ENCODE data around the gene TXNDC16.

TXNDC16 gene

DNA sequence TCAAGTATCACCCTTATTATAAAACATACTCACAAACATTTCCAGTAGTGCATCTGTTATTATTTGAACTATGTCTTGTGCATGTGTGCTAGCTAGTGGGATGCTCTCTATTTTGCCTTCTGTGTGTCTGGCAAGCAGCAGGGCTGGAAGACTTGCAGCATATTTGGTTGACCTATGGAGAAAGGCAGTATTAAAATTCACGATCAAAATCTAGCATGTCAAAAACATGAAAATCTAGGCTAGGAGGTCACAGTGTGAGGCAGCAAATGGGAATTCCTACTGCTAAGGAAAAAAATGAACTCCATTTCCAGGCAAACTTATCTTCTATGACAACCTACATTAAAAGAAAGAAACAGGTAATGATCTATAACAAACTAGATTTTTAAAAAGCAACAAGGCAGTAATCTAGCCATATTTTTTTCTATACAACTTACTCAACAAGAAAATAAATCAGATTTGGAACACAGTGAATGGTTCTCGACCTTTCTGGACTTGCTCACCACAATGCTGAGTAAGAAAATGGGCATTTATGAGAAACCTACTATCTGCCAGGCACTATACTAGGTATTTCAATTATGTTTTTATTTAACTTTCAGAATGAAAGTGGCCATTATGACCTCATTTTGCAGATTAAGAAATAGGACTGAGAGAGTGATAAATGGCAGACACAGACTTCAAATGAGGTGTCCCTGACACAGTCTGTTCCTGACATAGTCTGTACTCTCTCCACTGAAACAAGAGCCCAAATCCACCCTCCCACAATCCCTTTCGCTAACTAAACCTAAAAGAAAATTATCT, 96.8 kb downstream of the TXNDC16 start:
- DNase-seq (ENCODE audit: low spot score): no peak

DNA sequence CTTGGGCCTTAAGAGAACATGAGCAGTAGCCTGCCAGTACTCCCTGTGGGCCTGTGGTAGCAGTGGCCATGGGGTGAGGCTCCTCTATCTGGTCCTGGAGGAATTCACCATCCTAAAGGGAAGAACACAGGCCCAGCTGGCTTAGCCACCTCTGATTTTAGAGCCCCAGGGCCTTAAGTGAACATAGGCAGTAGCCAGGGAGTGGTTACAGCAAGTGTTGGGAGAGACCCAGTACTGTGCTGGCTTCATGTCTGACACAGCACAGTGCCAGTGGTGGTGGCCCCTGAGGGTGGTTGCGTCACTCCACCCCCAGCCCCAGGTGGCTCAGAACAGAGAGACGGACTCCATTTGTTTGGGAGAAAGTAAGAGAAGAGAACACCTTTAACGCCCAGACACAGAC, 105.1 kb downstream of the TXNDC16 start:
- DNase-seq (ENCODE audit: low spot score): no peak

DNA sequence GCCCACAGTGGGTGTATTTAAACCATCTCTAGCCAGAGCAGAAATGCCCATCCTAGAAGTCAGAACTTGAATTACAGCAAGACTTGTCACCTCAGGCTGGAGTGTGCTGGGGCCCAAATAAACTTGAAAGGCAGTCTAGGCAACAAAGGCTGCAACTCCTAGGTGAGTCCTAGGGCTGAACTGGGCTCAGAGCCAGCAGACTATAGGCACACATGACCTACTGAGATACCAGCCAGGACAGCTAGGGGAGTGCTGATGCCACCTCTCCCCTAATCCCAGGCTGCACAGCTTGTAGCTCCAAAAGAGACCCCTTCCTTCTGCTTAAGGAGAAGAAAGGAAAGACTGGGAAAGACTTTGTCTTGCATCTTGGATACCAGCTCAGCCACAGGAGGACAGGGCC, 106.0 kb downstream of the TXNDC16 start:
- no peak for DNase-seq (ENCODE audit: low spot score)

GRCh38 chr14:52443506-52443905, 108.8 kb downstream of the TXNDC16 start:
- DNase-seq (ENCODE audit: low spot score): no peak

- DNase-seq (ENCODE audit: low spot score): no peak
Measured at GRCh38 chr14:52442602-52443001, 109.7 kb downstream of the TXNDC16 start.

DNA sequence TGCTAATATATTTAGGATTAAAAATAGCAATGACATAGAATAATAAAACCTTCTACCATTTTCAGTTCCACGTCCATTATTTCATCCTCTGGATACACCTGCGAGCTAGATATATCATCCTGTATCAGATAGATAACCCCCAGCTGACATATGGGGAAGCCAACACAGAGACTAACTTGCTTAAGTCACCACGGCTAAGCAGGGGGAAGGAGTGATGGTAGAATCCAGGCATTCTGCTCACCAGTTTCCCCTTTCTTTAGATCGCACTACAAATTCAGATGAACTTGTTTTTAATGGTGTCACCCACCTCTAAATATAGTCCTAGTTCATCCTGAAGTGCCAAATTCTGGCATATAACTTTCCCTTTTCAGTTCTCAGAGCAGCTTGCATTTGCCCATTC, 110.1 kb downstream of the TXNDC16 start:
- no peak for DNase-seq (ENCODE audit: low spot score)

DNA sequence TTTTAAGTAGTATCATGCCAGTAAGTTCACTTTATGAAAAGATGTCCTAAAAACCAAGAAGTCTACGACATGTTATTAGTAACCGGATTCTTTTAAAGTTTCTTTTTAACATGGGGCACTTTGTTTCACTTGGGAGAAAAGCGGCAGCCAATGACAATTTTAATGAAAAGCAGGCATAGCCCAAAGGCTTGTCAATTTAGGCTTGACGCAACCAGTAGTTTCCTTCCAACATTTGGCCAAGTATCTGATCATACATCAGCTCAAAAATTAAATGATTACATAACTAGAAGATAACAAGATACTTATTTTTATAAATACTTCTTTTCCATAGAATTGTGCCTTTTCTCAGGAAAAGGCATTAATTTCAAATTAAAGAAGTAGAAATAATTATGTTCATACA, 112.8 kb downstream of the TXNDC16 start:
- DNase-seq (ENCODE audit: low spot score): no peak

GRCh38 chr14:52434955-52435354, 117.3 kb downstream of the TXNDC16 start:
- DNase-seq (ENCODE audit: low spot score): no peak

- DNase-seq (ENCODE audit: low spot score): no peak
Measured at GRCh38 chr14:52430474-52430873, 121.8 kb downstream of the TXNDC16 start.

GRCh38 chr14:52429451-52429850, 122.9 kb downstream of the TXNDC16 start:
- no peak for DNase-seq (ENCODE audit: low spot score)

GRCh38 chr14:52427460-52427859, 124.8 kb downstream of the TXNDC16 start:
- DNase-seq (ENCODE audit: low spot score): no peak

DNA sequence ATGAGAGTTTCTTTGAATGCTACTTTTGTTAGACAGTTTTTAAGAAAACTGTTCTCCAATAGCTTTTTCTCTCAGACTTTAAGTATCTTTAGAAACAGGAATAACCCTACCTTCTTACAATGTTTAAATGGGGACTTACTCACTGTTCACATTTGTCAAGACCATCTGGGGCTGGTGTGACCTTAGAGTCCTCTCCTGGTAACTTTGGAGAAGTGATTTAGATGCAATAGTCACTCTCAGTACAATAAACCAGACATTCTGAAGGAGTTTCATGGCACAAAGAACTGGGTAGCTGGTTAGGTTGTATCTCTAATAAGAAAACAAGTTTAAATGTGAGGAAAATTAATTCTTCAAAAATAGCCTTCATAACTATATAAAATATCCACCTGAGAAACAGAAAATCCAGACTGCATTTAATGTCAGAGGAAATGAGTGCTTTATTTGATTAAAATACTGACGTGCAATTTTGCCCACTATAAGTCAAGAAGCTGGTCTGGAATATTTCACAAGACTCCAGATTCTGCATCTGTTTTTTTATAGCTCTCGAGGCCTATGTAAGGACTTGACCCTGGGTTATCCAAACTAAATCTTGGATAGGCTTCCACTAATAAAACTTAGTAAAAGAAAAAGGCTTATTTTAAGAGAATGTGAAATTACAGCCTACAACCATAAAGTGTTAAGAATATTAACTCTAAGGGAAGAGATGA, 129.5 kb downstream of the TXNDC16 start:
- DNase-seq (ENCODE audit: low spot score): no peak

GRCh38 chr14:52417139-52417538, 135.2 kb downstream of the TXNDC16 start:
- no peak for DNase-seq (ENCODE audit: low spot score)

GRCh38 chr14:52413729-52414408, 138.4 kb downstream of the TXNDC16 start:
- DNase-seq (ENCODE audit: low spot score): no peak

- DNase-seq (ENCODE audit: low spot score): no peak
Measured at GRCh38 chr14:52412426-52412825, 139.9 kb downstream of the TXNDC16 start.

GRCh38 chr14:52405314-52405713, 147.0 kb downstream of the TXNDC16 start:
- DNase-seq (ENCODE audit: low spot score): no peak

GRCh38 chr14:52402812-52403526, 149.3 kb downstream of the TXNDC16 start:
- DNase-seq (ENCODE audit: low spot score): no peak

DNA sequence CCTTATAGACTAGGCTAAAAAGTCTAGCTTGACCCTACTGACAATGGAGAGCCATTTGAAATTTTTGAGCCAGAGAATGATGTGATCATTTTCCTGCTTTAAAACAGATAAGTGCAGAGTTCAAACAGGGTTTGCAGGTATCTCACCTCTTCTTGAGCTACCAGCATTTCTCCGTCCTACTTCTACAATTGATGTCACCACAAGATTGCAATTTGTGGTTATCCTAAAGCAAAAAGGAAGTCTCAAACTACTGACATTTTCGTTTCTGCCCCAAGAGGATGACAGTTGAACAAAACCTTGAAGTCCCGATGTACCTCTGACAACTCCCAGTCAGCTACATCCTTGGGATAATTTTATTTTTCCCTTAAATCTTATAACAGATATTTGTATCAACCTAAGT, 151.5 kb downstream of the TXNDC16 start:
- no peak for DNase-seq (ENCODE audit: low spot score)

- no peak for DNase-seq (ENCODE audit: low spot score)
Measured at GRCh38 chr14:52399921-52400595, 152.2 kb downstream of the TXNDC16 start.

DNA sequence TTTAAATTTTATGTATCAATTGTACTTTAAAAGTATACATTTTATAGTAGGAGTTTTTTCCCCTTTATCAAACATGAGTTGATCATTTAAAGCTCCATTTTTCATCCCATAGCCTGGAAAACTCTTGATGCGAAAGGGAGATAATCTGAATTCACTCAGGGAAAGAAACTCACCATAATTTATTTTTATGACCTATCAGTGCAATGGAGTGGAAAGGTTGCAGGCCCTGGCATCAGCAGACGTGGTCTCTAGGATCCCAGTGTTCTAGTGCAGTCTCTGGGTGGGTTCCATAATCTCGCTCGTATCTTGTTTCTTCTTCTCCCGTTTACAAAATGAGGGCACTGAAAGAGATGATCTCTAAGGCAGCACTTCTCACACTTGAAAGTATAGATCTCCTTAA, 153.2 kb downstream of the TXNDC16 start:
- no peak for DNase-seq (ENCODE audit: low spot score)

- DNase-seq (ENCODE audit: low spot score): no peak
Measured at GRCh38 chr14:52397844-52398243, 154.5 kb downstream of the TXNDC16 start.

- DNase-seq (ENCODE audit: low spot score): no peak
Measured at GRCh38 chr14:52395728-52396127, 156.6 kb downstream of the TXNDC16 start.

Data from NAMALWA (cell line).